ENCODE results near the gene GC. TPM values are rescaled to one million over a fixed set of nuclear protein-coding genes. Genes with fewer than 3 reads are reported as not detected.

The GC gene
- total and polyA plus RNA-seq, 2 of the 8 experiments (the other 6 are each of a cell fraction or from before 2014, with no cell fraction given): 0.09 to 0.34 TPM

DNA sequence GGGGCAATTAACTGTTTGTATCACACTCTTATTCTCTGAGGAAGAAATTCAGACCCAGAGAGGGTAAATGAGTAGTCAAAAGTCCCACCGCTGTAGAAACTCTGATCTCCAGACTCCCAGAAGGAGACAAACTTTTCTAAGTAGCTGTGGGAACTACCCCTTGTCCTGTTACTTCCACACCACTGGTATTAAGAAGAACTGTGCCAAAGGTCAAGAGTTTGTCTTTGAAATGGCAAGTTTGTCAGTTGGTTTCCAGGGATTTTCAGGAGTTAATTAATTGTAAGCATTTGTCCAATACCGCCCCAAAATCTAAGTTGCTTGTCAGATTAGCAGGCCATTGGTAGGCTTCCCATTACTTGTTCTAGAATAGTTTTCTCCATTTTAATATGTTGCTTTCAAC is 85.7 kb downstream of the GC start (continued):
- TF ChIP-seq KDM1A (IDR thresholded peaks at IDR 0.05; ENCODE audit: borderline replicate concordance, low read length): no peak
- TF ChIP-seq POLR2AphosphoS5 (IDR thresholded peaks at IDR 0.05; ENCODE audit: low read depth, low read length): no peak
- no peak for TF ChIP-seq SIN3A (conservative IDR thresholded peaks at IDR 0.05 in 1 of 2, IDR thresholded peaks at IDR 0.05 in 1 of 2; ENCODE audit: low read depth in 1 of 2, low read length in 2 of 2)
- no peak for TF ChIP-seq CEBPB (IDR thresholded peaks at IDR 0.05; ENCODE audit: low read depth, low read length)

Measured in H1 (cell line).